Measurements from ENCODE around the gene TTYH2. TPM values are rescaled to one million over a fixed set of nuclear protein-coding genes. Genes with fewer than 3 reads are reported as not detected.
A peak's percentile ranks its signal among the peaks of the same experiment; 100 is the strongest.

The TTYH2 gene
- polyA plus RNA-seq, 3 donors, result 12.3 to 57.4 (median 18.7) TPM

DNA sequence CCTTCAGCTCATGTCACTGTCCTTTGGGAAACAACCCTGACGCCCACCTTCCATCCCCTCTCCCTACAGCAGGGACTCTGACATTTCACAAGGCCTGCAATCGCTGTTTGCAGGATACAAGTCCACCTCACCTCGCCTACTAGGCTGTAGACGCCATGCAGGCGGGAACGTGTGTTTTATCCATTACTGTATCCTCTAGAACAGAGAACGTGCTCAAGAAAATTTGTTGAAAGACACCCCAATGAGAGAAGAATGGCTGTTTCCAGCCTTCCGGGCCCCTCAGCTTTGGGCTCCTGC is 1.5 kb upstream of the TTYH2 start:
- Mint-ChIP-seq H3K36me3 (peaks cover 42 to 60% of the 10 kb centered on the region in 2 donors), H3K4me1 (peaks cover 64% of the 10 kb centered on the region), H3K27ac (peak overlapping the region; percentile 93 to 99 (median 97)), H3K4me3 (peak overlapping the region; percentile 99), H3K27me3 (ENCODE audit: low read depth in 3 of 3) (no peaks in the 10 kb centered on the region), H3K9me3 (no peaks in the 10 kb centered on the region)
- Histone ChIP-seq H3K4me3 (replicated peaks in 1 of 3; ENCODE audit: low read depth in 2 of 3, low read length in 3 of 3) (peak overlapping the region; percentile 56 to 96 (median 71)), H3K9ac (ENCODE audit: insufficient read depth, low read length, poor library complexity, severe bottlenecking) (peak overlapping the region; percentile 85), H4K20me1 (ENCODE audit: insufficient read depth, low read length) (peaks cover 87% of the 10 kb centered on the region), H3K4me1 (ENCODE audit: control insufficient read depth in 1 of 2, insufficient read depth in 2 of 2, low read length in 2 of 2) (peaks cover 39 to 60% of the 10 kb centered on the region in 2 donors), H3K27ac (ENCODE audit: low read depth in 1 of 2, low read length in 2 of 2) (peak overlapping the region; percentile 84 to 85), H3K9me3 (replicated peaks in 1 of 2; ENCODE audit: control insufficient read depth in 1 of 2, insufficient read depth in 1 of 2, low read length in 2 of 2) (no peaks in the 10 kb centered on the region), H3K79me2 (ENCODE audit: insufficient read depth, low read length) (peaks cover 84% of the 10 kb centered on the region), H2AFZ (ENCODE audit: insufficient read depth, low read depth, low read length, poor library complexity, severe bottlenecking) (peak overlapping the region; percentile 82), H3K4me2 (replicated peaks; ENCODE audit: extremely low read depth, low read length, poor library complexity, severe bottlenecking) (peak overlapping the region; percentile 92), H3K36me3 (replicated peaks in 1 of 2; ENCODE audit: control insufficient read depth in 1 of 2, insufficient read depth in 2 of 2, low read length in 2 of 2) (peaks cover 45 to 57% of the 10 kb centered on the region in 2 donors), H3K27me3 (ENCODE audit: control insufficient read depth in 2 of 2, insufficient read depth in 2 of 2, low read length in 2 of 2) (no peaks in the 10 kb centered on the region)
- intact Hi-C loops (cut with micrococcal nuclease), result loop anchor here (2.0 to 5.0 kb wide), 5 partner anchors 35 to 149 kb away; partner anchors contain the start of gene BTBD17 (in 1 of the 2)
- 40% methylated on average over 6 of the region's 8 CpGs for WGBS (ENCODE audit: insufficient coverage)
- TF ChIP-seq, protein P1, sequence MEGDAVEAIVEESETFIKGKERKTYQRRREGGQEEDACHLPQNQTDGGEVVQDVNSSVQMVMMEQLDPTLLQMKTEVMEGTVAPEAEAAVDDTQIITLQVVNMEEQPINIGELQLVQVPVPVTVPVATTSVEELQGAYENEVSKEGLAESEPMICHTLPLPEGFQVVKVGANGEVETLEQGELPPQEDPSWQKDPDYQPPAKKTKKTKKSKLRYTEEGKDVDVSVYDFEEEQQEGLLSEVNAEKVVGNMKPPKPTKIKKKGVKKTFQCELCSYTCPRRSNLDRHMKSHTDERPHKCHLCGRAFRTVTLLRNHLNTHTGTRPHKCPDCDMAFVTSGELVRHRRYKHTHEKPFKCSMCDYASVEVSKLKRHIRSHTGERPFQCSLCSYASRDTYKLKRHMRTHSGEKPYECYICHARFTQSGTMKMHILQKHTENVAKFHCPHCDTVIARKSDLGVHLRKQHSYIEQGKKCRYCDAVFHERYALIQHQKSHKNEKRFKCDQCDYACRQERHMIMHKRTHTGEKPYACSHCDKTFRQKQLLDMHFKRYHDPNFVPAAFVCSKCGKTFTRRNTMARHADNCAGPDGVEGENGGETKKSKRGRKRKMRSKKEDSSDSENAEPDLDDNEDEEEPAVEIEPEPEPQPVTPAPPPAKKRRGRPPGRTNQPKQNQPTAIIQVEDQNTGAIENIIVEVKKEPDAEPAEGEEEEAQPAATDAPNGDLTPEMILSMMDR (IDR thresholded peaks at IDR 0.05), result no peak
- DNase-seq, result no peak

DNA sequence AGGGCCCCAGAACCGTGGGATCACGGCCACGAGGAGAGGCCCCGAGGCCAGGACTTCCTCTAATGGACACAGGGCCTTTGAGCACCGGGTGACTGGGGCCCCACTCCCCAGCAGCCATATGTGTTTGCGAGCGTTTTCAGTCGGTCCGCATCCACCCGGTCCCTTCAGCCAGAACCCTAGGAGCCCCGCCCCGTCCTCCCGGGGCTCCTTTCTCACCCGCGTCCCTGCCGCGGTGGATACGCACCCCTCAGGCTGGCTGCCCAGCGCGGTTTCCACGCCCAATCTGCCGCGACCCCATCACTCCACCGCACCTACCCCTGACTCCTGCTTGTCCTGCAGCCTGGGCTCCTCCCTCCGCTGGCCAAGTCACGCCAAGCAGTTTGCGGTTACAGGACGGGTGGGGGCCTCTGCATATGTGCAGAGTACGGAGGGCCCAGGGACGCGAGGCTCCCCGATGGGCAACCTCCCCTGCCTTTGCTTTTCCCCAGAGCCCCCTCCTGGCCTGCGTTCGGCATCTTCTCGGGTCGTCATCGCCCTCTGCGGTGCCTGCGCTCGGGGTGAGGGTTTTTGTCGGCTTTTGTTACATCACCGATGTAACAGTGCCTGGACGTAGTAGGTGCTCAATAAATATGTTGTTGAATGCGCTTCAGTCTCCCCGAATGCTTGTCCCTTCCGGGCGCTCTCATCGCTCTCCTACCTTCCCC is 1.0 kb upstream of the TTYH2 start:
- peak; percentile 50 to 58 (median 52) for DNase-seq
- Histone ChIP-seq H3K36me3 (replicated peaks in 1 of 2; ENCODE audit: control insufficient read depth in 1 of 2, insufficient read depth in 2 of 2, low read length in 2 of 2) (peaks cover 42 to 57% of the 10 kb centered on the region in 2 donors), H3K4me1 (ENCODE audit: control insufficient read depth in 1 of 2, insufficient read depth in 2 of 2, low read length in 2 of 2) (peaks cover 44 to 65% of the 10 kb centered on the region in 2 donors), H3K4me2 (replicated peaks; ENCODE audit: extremely low read depth, low read length, poor library complexity, severe bottlenecking) (peak overlapping the region; percentile 92), H3K9ac (ENCODE audit: insufficient read depth, low read length, poor library complexity, severe bottlenecking) (peak overlapping the region; percentile 85), H3K27me3 (ENCODE audit: control insufficient read depth in 2 of 2, insufficient read depth in 2 of 2, low read length in 2 of 2) (no peaks in the 10 kb centered on the region), H3K4me3 (replicated peaks in 1 of 3; ENCODE audit: low read depth in 2 of 3, low read length in 3 of 3) (peak overlapping the region; percentile 56 to 96 (median 71)), H3K9me3 (replicated peaks in 1 of 2; ENCODE audit: control insufficient read depth in 1 of 2, insufficient read depth in 1 of 2, low read length in 2 of 2) (no peaks in the 10 kb centered on the region), H2AFZ (ENCODE audit: insufficient read depth, low read depth, low read length, poor library complexity, severe bottlenecking) (peak overlapping the region; percentile 82), H3K27ac (ENCODE audit: low read depth in 1 of 2, low read length in 2 of 2) (peak overlapping the region; percentile 84 to 85), H3K79me2 (ENCODE audit: insufficient read depth, low read length) (peaks cover 81% of the 10 kb centered on the region), H4K20me1 (ENCODE audit: insufficient read depth, low read length) (peaks cover 87% of the 10 kb centered on the region)
- no peaks in the 10 kb centered on the region for H3K27me3 Mint-ChIP-seq (ENCODE audit: low read depth in 3 of 3)
- peaks cover 46 to 62% of the 10 kb centered on the region in 2 donors for H3K36me3 Mint-ChIP-seq
- TF ChIP-seq, protein P1 (IDR thresholded peaks at IDR 0.05), result no peak
- intact Hi-C loops (cut with micrococcal nuclease), result loop anchor here (5.0 kb wide), 4 partner anchors 35 to 140 kb away; no protein-coding TSS in a partner anchor
- peaks cover 67% of the 10 kb centered on the region for H3K4me1 Mint-ChIP-seq
- no peaks in the 10 kb centered on the region for H3K9me3 Mint-ChIP-seq
- peak overlapping the region; percentile 93 to 99 (median 97) for H3K27ac Mint-ChIP-seq
- peak overlapping the region; percentile 99 for H3K4me3 Mint-ChIP-seq
- WGBS (ENCODE audit: insufficient coverage), result 1% methylated on average over 38 of the region's 48 CpGs
